HFF-Myc (cell line): ENCODE results near the gene RBBP7.
A peak's percentile ranks its signal among the peaks of the same experiment; 100 is the strongest.
"Not testable (repeated sequence)": the region's sequence is repeated elsewhere in the genome, so short reads cannot be mapped to it uniquely, and the experiment has no call there.

Source experiments
- DNase-seq: peaks from one replicate; pipeline ENCODE4 v3.0.0-alpha.2; 2011; ENCODE audit warnings: low read depth; ENCODE audit errors: extremely low read depth
- H3K4me3 ChIP-seq: replicated peaks from 2 replicates; pipeline ENCODE4 v1.5.1; 2011; ENCODE audit warnings: low read depth, mild to moderate bottlenecking, control low read depth, low read length
- CTCF ChIP-seq: IDR thresholded peaks from 2 replicates; pipeline ENCODE4 v1.5.1; 2012; ENCODE audit warnings: mild to moderate bottlenecking, low read depth, low read length, control low read depth; ENCODE audit errors: missing control alignments

Gene RBBP7

GRCh38 chrX:16868920-16869319 lies 1.2 kb downstream of the RBBP7 start:
- TF ChIP-seq CTCF: no peak
- H3K4me3 ChIP-seq: peak overlapping the region; percentile 64
- DNase-seq: no peak

- H3K4me3 ChIP-seq: peak overlapping the region; percentile 64
- no peak for TF ChIP-seq CTCF
- no peak for DNase-seq
Measured at GRCh38 chrX:16867947-16868346, 2.2 kb downstream of the RBBP7 start.

- no peak for TF ChIP-seq CTCF
- no peak overlapping the region for H3K4me3 ChIP-seq
- DNase-seq: no peak
Measured at GRCh38 chrX:16862829-16863228, 7.3 kb downstream of the RBBP7 start.

- no peak overlapping the region for H3K4me3 ChIP-seq
- no peak for DNase-seq
- no peak for TF ChIP-seq CTCF
Measured at GRCh38 chrX:16856744-16857143, 13.4 kb downstream of the RBBP7 start.

GRCh38 chrX:16856076-16856404 lies 14.1 kb downstream of the RBBP7 start:
- DNase-seq, H3K4me3 ChIP-seq: not testable (repeated sequence)

- no peak for DNase-seq
- no peak overlapping the region for H3K4me3 ChIP-seq
- TF ChIP-seq CTCF: no peak
Measured at GRCh38 chrX:16855363-16856075, 14.6 kb downstream of the RBBP7 start.

- H3K4me3 ChIP-seq: no peak overlapping the region
- DNase-seq: no peak
- TF ChIP-seq CTCF: no peak
Measured at GRCh38 chrX:16853537-16853936, 16.6 kb downstream of the RBBP7 start.
